MV-4-11 (cell line): ENCODE data around the gene TSPAN9.

ENCODE experiments used
- DNase-seq: peaks from one replicate; lab custom pipeline; 2025; lab: John Stamatoyannopoulos, UW

Gene TSPAN9

GRCh38 chr12:3187846-3188770 is 110.9 kb downstream of the TSPAN9 start:
- no peak for DNase-seq

GRCh38 chr12:3189282-3189681 is 112.1 kb downstream of the TSPAN9 start:
- DNase-seq = no peak

- DNase-seq = no peak
Measured at GRCh38 chr12:3190101-3190500, 112.9 kb downstream of the TSPAN9 start.

DNA sequence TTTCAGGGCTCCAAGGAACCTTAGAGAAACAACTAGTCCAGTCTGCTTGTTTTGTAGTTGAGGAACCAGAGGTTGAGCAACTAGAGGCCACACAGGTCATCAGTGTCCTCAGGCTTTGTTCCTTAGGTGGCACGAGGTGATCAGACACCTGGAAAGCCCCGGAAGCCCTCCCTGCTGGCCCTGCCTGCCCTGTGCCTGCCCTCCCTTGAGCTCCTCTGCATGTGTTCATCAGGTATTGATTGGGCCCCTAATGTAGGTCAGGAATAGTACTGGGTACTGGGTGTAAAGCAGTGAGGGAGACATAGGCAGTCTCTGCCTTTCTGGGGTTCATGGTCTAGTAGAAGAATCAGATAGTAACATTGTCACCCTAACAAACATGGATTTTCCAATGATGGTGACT is 114.3 kb downstream of the TSPAN9 start:
- DNase-seq = no peak

DNA sequence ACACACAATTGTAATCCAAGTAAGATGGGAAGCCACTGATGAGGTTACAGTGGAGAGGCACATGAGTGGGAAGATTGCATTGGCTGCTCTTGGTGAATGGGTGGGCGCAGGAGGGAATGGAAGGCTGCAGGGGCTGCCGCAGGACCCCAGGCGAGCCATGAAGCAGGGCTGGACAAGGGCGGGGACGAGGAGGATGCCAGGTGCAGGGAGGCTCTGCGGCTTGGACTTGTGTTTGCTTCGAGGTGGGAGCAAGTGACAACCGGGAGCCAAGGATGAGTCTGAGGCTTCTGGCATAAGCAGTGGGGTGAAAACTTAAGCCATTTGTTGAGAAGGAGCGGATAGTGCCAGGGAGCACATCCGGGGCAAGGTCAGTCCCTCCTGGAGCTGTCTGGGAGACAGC is 115.0 kb downstream of the TSPAN9 start:
- no peak for DNase-seq

DNA sequence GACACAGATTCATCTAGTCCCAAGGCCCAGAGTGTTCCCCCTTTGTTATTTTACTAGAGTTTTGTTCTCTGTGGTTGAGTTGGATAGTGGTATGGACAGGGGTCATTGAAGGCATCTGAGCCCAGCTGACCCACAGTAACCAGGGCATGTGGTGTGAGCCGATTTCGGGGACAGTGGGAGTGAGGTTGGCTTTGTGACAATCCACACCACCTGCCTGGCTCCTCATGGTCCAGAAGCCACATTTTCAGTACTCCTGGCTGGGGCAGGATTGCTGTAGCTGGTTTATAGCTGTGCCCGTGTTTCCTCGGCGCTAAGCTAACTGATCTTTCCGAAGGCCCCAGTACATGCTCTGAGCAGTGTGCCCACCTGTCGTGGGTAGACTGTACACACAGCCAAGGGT is 116.0 kb downstream of the TSPAN9 start:
- no peak for DNase-seq

DNA sequence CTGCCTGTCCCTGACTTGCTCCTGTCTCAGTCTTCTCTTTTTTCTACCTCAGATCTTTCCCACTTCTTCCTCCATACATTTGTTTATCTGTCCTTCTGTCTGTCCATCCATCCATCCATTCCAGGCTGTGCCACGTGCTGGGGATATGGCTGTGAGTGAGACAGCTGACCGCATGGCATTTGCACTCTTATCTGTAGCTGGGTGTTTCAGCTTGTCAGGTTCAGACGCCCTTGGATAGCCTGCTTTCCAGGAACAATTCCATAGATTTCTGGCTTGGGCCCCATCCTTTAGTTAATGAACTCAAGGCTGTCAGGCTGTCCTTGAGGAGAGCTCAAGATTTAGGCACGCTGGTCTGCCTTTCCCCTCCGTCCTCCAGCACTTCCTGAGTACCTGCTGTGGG is 116.6 kb downstream of the TSPAN9 start:
- DNase-seq = no peak

DNA sequence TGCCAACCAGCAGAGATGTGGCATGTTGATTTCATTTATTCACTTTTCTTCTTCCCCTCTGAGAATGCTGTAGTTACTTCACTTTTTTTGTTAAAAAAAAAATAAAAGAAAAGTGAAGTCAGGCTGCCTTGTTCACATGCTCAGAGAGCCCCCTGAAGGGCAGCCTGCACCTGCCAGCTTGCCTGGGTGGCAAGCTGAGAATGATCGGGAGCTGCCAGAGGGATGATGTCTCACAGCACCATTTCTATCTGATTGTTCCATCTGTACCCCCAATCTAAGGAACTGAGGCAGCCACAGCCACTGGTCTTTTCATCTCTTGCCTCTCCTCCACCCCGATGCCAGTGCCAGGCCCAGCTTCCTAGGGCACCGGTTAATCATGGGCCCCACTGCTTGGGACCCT is 118.2 kb downstream of the TSPAN9 start:
- no peak for DNase-seq

DNA sequence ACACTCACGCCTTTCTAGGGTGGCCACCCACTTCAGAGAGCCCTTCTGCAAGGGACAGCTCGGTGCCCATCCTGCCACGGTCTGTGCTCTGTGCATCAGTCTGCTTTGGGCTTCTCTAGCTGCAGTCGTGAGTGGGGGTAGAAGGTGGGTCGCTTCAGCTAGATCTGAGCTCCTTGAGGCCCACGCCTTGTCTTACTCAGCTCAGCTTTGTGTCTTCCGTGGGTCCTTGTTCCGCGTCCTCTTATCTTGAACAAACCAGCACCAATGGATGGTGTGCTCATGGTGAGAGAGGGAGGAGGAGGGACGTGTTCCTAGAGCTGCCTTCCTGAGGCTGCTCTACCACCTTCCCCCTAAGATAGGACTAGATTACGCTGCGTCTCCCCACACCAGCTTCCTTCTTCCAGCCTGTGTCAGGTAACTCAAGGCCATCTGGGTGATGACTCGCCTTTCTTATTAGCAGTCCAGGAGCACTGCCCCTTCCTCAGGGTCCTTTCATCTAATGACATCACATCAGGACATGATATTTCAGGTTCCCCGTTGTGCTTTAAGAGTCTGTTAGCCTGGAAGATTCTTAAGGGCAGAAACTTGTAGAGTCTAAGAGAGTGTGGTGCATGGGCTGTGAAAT is 118.8 kb downstream of the TSPAN9 start:
- DNase-seq = no peak

- DNase-seq = no peak
Measured at GRCh38 chr12:3196488-3196887, 119.3 kb downstream of the TSPAN9 start.

GRCh38 chr12:3197131-3197818 is 120.1 kb downstream of the TSPAN9 start:
- DNase-seq = no peak

GRCh38 chr12:3199551-3200031 is 122.4 kb downstream of the TSPAN9 start:
- no peak for DNase-seq

DNA sequence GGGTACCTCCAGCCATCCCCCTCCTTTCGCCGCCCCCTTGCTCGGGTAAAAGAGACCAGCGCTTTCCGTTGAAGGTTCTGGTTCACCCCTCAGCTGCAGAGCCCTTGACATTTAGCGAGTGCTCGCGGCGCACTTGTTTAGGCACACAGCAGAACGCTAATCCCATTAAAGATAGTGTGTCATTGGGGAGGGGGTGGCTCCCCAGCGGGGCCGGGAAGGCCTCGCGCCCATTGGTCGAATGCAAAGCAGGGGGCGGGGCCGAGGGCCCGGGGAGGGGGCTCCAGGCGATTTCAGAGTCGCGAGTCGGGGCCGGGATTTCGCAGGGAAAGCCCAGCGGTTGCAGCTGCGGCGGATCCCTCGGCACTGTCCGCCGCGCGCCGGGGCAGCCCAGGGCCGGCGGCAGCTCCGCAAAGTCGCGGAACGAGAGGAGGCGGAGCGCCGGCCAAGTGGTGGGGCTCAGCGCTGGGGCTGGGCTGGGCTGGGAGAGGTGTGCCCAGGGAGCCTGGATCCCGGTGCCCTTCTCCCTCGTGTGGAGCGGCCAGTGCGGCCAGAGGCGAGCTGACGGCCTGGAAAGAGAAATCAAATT is 122.9 kb downstream of the TSPAN9 start:
- DNase-seq = no peak

- DNase-seq = no peak
Measured at GRCh38 chr12:3200814-3201233, 123.6 kb downstream of the TSPAN9 start.

DNA sequence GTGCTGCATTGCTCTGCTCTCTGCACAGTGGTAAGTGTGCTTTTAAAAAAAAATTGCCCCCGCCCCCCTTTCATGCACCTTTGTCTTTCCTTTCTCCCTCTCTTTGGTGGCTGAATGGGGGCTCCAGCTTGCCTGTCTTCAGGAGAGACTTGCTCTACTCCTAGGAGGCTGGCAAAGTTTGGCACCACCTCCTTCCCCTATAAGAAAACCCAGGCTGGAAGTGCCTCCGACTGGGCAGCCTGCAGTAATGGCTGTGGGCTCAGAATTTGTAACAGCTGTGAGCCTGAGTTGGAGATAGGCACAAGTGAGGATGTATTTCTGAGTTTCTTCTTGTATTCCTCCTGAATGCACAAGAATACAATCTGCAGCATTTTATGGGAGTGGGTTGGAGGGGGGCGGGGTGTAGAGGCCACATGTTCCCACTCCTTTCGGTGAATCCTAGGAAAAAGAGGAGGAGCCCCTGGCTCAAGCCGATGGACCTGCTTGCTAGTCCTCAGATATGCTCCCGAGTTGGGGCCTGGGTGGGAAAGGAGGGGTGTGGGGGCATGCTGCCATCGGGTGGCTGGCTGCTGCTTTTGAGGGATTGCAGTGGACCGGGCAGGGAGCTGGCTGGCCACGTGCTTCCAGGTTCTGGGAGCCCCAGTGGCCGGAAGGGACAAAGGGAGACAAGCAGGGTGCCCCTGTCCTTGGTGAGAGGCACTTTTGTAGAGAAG is 124.3 kb downstream of the TSPAN9 start:
- no peak for DNase-seq

GRCh38 chr12:3202096-3202495 is 124.9 kb downstream of the TSPAN9 start:
- DNase-seq = no peak

- DNase-seq = no peak
Measured at GRCh38 chr12:3202734-3203446, 125.7 kb downstream of the TSPAN9 start.

GRCh38 chr12:3203713-3204112 is 126.5 kb downstream of the TSPAN9 start:
- DNase-seq = no peak

DNA sequence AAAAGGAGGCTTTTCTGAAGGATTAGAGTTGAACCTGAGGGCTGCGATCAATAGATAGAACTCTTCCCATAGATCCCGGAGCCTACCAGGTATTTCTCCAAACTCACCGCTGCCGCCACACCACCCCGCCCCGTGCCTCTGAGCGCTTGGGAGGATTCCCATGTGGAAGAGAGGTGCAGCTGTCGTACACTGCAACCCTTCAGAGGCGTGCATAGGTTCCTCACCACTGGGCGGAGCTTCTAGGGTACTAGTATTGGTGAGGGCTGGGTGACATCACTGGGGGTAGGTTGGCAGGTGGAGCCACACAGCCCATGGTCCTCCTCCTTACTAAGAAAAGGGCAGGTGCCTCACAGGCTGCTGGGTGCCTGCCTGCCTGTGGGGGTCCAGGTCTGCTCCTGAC is 127.0 kb downstream of the TSPAN9 start:
- no peak for DNase-seq

DNA sequence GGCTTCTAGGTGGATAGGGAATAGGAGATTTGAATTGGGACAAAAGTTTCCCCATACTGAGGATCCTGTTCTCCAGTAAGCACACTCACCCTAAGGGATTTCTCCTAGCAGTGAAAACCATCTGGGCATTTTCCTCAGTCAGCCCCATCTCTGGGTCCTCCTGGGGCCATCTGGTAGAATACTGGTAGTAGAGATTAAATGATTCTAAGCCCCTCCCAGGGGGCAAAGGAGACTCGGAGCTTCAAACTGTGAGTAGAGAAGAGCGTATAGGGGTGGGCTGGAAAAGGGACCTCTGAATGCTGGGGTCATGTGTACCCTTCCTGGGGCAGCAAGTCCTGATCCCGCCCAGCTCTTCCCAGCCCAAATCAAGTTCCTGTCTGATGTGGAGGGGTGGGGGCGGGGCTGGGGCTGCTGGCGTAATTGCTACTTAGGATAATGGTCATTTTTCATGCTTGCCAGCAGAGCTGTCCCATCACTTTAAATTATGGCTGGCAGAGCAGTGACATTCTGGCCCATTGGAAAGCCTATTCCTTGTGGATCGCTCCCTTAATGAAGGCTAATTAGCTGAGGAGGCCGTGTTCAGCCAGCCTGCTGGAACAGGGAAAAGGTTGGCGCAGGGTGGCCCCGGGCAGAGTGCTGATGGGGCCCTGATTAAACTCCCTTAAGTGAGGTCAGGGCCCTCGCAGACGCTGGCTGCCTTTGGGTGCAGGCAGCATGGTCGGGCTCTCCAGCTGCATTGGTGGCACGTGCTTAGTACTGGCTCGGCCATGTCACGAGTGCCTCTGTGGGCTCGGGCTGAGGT is 127.8 kb downstream of the TSPAN9 start:
- DNase-seq = no peak
